Cerebellar cortex (tissue), 1 donor: ENCODE measurements around the gene PRMT9.

Experiments used
- DNase-seq: peaks from one replicate; pipeline ENCODE4 v3.0.0-alpha.2; 2015; ENCODE audit warnings: low spot score

The PRMT9 gene

GRCh38 chr4:147617841-147618691 lies 65.9 kb downstream of the PRMT9 start:
- DNase-seq, result no peak

GRCh38 chr4:147617173-147617840 lies 66.7 kb downstream of the PRMT9 start, which contains the start of gene TMEM184C:
TSS of gene TMEM184C (plus strand) at chr4:147617397. CDS start at chr4:147617957, 560 bp downstream.
- peak; percentile 98 for DNase-seq

GRCh38 chr4:147616849-147617172 lies 67.2 kb downstream of the PRMT9 start:
- no peak for DNase-seq

- DNase-seq, result no peak
Measured at GRCh38 chr4:147610686-147611085, 73.3 kb downstream of the PRMT9 start.

GRCh38 chr4:147607471-147607870 lies 76.5 kb downstream of the PRMT9 start:
- no peak for DNase-seq

- no peak for DNase-seq
Measured at GRCh38 chr4:147605499-147605898, 78.5 kb downstream of the PRMT9 start.

- no peak for DNase-seq
Measured at GRCh38 chr4:147599769-147600168, 84.2 kb downstream of the PRMT9 start.

- no peak for DNase-seq
Measured at GRCh38 chr4:147599206-147599605, 84.8 kb downstream of the PRMT9 start.

- no peak for DNase-seq
Measured at GRCh38 chr4:147597561-147597960, 86.4 kb downstream of the PRMT9 start.

- DNase-seq, result no peak
Measured at GRCh38 chr4:147596981-147597380, 87.0 kb downstream of the PRMT9 start.

- no peak for DNase-seq
Measured at GRCh38 chr4:147596377-147596776, 87.6 kb downstream of the PRMT9 start.

GRCh38 chr4:147594578-147594977 lies 89.4 kb downstream of the PRMT9 start:
- DNase-seq, result no peak

- DNase-seq, result no peak
Measured at GRCh38 chr4:147594107-147594506, 89.9 kb downstream of the PRMT9 start.

GRCh38 chr4:147591106-147591505 lies 92.9 kb downstream of the PRMT9 start:
- no peak for DNase-seq

- DNase-seq, result peak; percentile 34
Measured at GRCh38 chr4:147590249-147590920, 93.6 kb downstream of the PRMT9 start.

GRCh38 chr4:147589586-147589985 lies 94.4 kb downstream of the PRMT9 start:
- no peak for DNase-seq
